CD8-positive, alpha-beta memory T cell (primary cell): ENCODE measurements around the gene IRF2BP2. TPM values are rescaled to one million over a fixed set of nuclear protein-coding genes. Genes with fewer than 3 reads are reported as not detected.
A peak's percentile ranks its signal among the peaks of the same experiment; 100 is the strongest.

Experiments used
- CTCF ChIA-PET: fragments of 350-600 bp; sonication (Branson Sonifier 250); formaldehyde crosslinking; loops from one replicate; lab custom pipeline; 2021; ENCODE audit warnings: antibody characterized with exemption; lab: Charles Lee
- POLR2A ChIA-PET: fragments of 350-600 bp; sonication (Branson Sonifier 250); formaldehyde crosslinking; loops from one replicate; lab custom pipeline; 2021; ENCODE audit warnings: antibody characterized with exemption; lab: Charles Lee
- DNase-seq, 5 donors: peaks; one replicate each; pipeline versions ENCODE4 v3.0.0 to v3.0.0-alpha.2; 2020 to 2022; ENCODE audit warnings: mixed read lengths in 1 of 5
- H3K27ac ChIP-seq: one replicate; pipeline ENCODE4 v1.7.0; 2013; ENCODE audit warnings: low read depth, mild to moderate bottlenecking, low read length, moderate library complexity
- H3K27me3 ChIP-seq: 2 replicates; pipeline ENCODE4 v1.7.0; 2013; ENCODE audit warnings: low read length, mild to moderate bottlenecking; ENCODE audit not compliant: insufficient read depth, poor library complexity, severe bottlenecking
- H3K36me3 ChIP-seq: 2 replicates; pipeline ENCODE4 v1.7.0; 2013; ENCODE audit warnings: mild to moderate bottlenecking, low read length, moderate library complexity; ENCODE audit not compliant: insufficient read depth
- H3K4me1 ChIP-seq: 2 replicates; pipeline ENCODE4 v1.7.0; 2013; ENCODE audit warnings: mild to moderate bottlenecking, low read length, moderate library complexity; ENCODE audit not compliant: insufficient read depth
- H3K4me3 ChIP-seq: 2 replicates; pipeline ENCODE4 v1.7.0; 2013; ENCODE audit warnings: mild to moderate bottlenecking, low read length
- H3K9me3 ChIP-seq: 2 replicates; pipeline ENCODE4 v1.7.0; 2013; ENCODE audit warnings: mild to moderate bottlenecking, low read length
- H3K27ac Mint-ChIP-seq, 8 donors: one replicate each; pipeline ENCODE4 v1.8.0; 2020 to 2021; ENCODE audit warnings: mixed read lengths in 8 of 8, mild to moderate bottlenecking in 6 of 8, inconsistent platforms in 3 of 8, moderate library complexity in 3 of 8
- H3K27me3 Mint-ChIP-seq, 2 donors: one replicate each; pipeline ENCODE4 v1.8.0; 2020 to 2021; ENCODE audit warnings: mixed read lengths in 2 of 2, mild to moderate bottlenecking in 1 of 2, moderate library complexity in 1 of 2
- H3K36me3 Mint-ChIP-seq, 3 donors: one replicate each; pipeline ENCODE4 v1.8.0; 2020 to 2021; ENCODE audit warnings: mixed read lengths in 3 of 3, inconsistent platforms in 1 of 3, mild to moderate bottlenecking in 1 of 3
- H3K4me1 Mint-ChIP-seq, 3 donors: one replicate each; pipeline ENCODE4 v1.8.0; 2020 to 2021; ENCODE audit warnings: mixed read lengths in 3 of 3, inconsistent platforms in 1 of 3, mild to moderate bottlenecking in 1 of 3
- H3K4me3 Mint-ChIP-seq, 7 donors: one replicate each; pipeline ENCODE4 v1.8.0; 2020 to 2021; ENCODE audit warnings: mixed read lengths in 7 of 7, mild to moderate bottlenecking in 6 of 7, moderate library complexity in 4 of 7, inconsistent platforms in 2 of 7
- H3K9me3 Mint-ChIP-seq, 5 donors: one replicate each; pipeline ENCODE4 v1.8.0; 2020 to 2022; ENCODE audit warnings: mixed read lengths in 5 of 5, mild to moderate bottlenecking in 3 of 5, moderate library complexity in 2 of 5, inconsistent platforms in 1 of 5
- polyA plus RNA-seq: library from polyadenylated mRNA; unstranded; fragments of 300-500 nt; fragmentation: Illumina TruSeq; gene quantifications from one replicate; pipeline ENCODE4 v1.2.3, GENCODE V29; 2021
- total RNA-seq, 2 experiments: library from RNA; stranded (reverse); gene quantifications; one replicate each; pipeline ENCODE4 v1.2.3, GENCODE V29; 2021

Gene IRF2BP2
- total and polyA plus RNA-seq, 3 experiments from 2014 or later: 42.5 to 98.4 (median 91.8) TPM

DNA sequence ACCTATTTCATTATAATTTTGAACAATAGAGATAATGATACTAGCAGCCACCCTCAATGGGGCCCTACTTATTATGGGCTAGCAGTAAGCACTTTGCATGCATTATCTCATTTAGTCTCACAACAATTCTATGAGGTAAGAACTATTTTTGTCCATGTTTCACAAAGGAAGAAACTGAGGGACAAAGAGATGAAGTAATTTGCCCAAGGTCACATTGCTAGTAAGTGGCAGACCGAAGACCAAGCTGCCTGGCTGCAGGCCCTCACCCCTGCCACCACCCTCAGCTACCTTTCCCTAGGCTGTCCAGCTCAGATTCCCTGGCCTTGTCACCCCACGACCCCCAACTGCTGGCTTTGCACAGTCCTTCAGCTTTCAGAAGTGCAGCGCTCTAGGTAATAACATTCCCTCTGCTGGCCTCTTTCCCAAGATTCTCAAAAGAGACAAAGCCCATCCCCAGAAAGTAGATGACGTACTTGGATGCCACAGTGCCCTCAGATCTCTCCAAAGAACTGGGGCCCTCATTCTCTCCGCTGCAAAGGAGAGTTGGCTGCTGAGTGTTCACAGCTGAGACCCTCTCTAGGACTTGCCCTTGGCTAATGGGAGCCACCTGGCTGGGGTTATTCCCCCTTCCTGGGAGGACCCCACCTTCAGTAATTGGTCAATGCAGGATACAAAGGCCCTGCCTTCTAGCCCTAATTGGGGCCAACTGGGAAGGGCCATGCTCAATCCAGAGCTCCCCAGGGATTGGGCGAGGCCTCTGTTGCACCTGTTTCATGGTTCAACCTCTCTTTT is 39.5 kb downstream of the IRF2BP2 start:
- no peaks in the 10 kb centered on the region for H3K4me1 ChIP-seq
- H3K4me3 Mint-ChIP-seq: no peak overlapping the region
- DNase-seq: no peak
- POLR2A ChIA-PET: no interaction called here
- no peak overlapping the region for H3K27ac ChIP-seq
- CTCF ChIA-PET: no interaction called here
- H3K27ac Mint-ChIP-seq: peak overlapping the region in 1 of 8 donors; percentile 47
- H3K4me3 ChIP-seq: no peak overlapping the region
- H3K27me3 ChIP-seq: no peaks in the 10 kb centered on the region
- H3K36me3 Mint-ChIP-seq: peaks cover 0 to 4% (median 2%) of the 10 kb centered on the region in 3 donors
- no peaks in the 10 kb centered on the region for H3K36me3 ChIP-seq
- H3K9me3 ChIP-seq: no peaks in the 10 kb centered on the region
- peaks cover 0 to 6% of the 10 kb centered on the region in 2 donors for H3K27me3 Mint-ChIP-seq
- H3K4me1 Mint-ChIP-seq: no peaks in the 10 kb centered on the region
- peaks cover 0 to 2% (median 0%) of the 10 kb centered on the region in 5 donors for H3K9me3 Mint-ChIP-seq

DNA sequence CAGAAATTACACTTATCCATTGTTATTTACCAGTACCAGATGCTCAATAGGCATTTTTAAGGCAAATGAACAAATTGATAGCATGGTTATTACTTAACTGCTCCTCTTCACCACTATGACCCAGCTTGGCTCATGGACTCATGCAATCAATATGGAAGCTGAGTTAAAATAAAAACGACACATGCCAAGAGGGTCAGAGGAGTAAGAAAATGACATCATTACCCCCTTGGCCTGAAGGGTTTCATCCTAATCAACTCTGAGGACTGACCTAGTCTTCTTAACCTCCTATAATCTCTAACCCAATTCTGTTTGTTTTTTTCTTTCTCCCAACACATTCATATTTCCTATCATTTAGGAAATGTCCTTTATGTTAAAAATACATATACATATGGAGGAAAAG is 41.6 kb downstream of the IRF2BP2 start:
- no peaks in the 10 kb centered on the region for H3K9me3 ChIP-seq
- CTCF ChIA-PET: no interaction called here
- peaks cover 0 to 2% (median 0%) of the 10 kb centered on the region in 5 donors for H3K9me3 Mint-ChIP-seq

DNA sequence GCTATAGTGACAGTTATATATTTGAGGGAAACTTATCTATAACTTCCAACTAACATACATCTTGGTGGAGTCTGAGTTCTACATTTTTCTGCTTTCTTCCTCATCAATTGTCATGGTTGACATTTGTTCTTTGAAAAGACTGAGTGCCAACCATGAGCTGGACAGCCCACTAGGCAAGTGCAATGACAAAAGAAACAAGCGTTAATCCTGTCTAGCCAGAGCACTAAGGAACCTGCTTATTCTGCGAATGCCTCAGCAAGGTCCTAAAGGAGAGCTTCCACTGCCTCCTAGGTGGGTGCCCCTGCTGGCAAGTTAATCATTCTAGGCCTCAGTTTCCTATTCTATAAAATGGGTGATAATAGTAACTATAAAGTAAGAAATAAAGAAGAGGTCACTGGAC is 44.8 kb downstream of the IRF2BP2 start:
- Mint-ChIP-seq H3K27me3 (peaks cover 0 to 3% of the 10 kb centered on the region in 2 donors), H3K27ac (peak overlapping the region in 1 of 8 donors; percentile 43), H3K4me3 (no peak overlapping the region), H3K4me1 (no peaks in the 10 kb centered on the region), H3K36me3 (peaks cover 0 to 4% (median 2%) of the 10 kb centered on the region in 3 donors), H3K9me3 (peaks cover 0 to 2% (median 0%) of the 10 kb centered on the region in 5 donors)
- CTCF ChIA-PET: no interaction called here
- no peak for DNase-seq
- H3K4me3 ChIP-seq: no peak overlapping the region
- POLR2A ChIA-PET: no interaction called here
- H3K36me3 ChIP-seq: no peaks in the 10 kb centered on the region
- no peak overlapping the region for H3K27ac ChIP-seq
- H3K27me3 ChIP-seq: no peaks in the 10 kb centered on the region
- no peaks in the 10 kb centered on the region for H3K4me1 ChIP-seq
- no peaks in the 10 kb centered on the region for H3K9me3 ChIP-seq

More for the DNA sequence above, 41.6 kb downstream of the IRF2BP2 start:
- Mint-ChIP-seq H3K36me3 (peaks cover 0 to 4% (median 2%) of the 10 kb centered on the region in 3 donors), H3K27ac (no peak overlapping the region), H3K4me3 (no peak overlapping the region), H3K27me3 (peaks cover 0 to 4% of the 10 kb centered on the region in 2 donors), H3K4me1 (no peaks in the 10 kb centered on the region)
- POLR2A ChIA-PET: no interaction called here
- Histone ChIP-seq H3K36me3 (no peaks in the 10 kb centered on the region), H3K27me3 (no peaks in the 10 kb centered on the region), H3K4me1 (no peaks in the 10 kb centered on the region), H3K27ac (no peak overlapping the region), H3K4me3 (no peak overlapping the region)
- no peak for DNase-seq

DNA sequence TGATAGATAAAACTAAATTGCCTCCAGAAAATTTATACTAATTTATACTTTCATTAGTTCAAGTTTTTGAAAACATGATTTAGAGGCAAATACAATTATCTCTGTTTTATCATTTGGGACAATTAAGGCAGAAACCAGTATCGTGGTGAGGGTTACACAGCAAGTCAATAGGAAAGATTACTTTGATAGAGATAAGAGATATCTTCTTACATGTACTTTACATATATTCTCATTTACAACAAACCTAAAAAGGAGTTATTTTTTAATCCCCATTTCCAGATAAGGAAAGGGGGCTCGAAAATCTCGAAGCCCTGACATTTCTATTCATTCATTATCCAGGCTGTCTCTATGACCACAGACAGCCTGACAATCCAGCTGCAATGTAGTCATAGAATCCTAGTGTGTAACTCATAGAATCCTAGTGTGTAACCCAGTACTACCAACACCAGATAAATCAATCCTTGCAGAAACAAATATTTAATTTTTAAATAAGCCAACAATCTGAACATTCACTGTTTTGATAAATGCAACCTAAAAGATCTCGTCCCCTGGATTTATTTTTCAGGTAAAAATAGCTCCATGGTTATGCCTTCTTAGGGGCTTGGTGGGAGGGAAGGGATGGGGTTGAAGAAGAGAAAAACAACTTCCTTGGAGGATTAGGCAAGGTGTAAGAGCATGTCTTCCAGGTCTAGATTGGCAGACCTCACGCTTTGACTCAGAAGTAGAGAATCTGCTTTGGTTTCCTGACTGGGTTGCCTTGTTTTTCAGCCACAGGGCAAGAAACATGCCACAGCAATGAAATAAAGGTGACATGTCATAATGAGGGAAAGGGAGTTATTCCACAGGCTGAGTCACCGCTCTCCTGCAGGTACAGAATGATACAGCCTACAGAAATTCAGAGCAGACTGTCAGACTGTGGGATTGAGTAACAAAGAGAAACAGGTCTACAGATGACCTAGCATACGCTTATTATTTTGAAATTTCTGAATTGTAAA is 45.6 kb downstream of the IRF2BP2 start:
- no peak overlapping the region for H3K4me3 Mint-ChIP-seq
- Histone ChIP-seq H3K27ac (no peak overlapping the region), H3K4me3 (no peak overlapping the region), H3K4me1 (no peaks in the 10 kb centered on the region), H3K27me3 (no peaks in the 10 kb centered on the region), H3K36me3 (no peaks in the 10 kb centered on the region), H3K9me3 (no peaks in the 10 kb centered on the region)
- peaks cover 0 to 2% of the 10 kb centered on the region in 2 donors for H3K27me3 Mint-ChIP-seq
- ChIA-PET POLR2A (no interaction called here), CTCF (no interaction called here)
- H3K27ac Mint-ChIP-seq: no peak overlapping the region
- H3K36me3 Mint-ChIP-seq: peaks cover 0 to 4% (median 2%) of the 10 kb centered on the region in 3 donors
- DNase-seq: no peak
- peaks cover 0 to 2% (median 0%) of the 10 kb centered on the region in 5 donors for H3K9me3 Mint-ChIP-seq
- no peaks in the 10 kb centered on the region for H3K4me1 Mint-ChIP-seq

DNA sequence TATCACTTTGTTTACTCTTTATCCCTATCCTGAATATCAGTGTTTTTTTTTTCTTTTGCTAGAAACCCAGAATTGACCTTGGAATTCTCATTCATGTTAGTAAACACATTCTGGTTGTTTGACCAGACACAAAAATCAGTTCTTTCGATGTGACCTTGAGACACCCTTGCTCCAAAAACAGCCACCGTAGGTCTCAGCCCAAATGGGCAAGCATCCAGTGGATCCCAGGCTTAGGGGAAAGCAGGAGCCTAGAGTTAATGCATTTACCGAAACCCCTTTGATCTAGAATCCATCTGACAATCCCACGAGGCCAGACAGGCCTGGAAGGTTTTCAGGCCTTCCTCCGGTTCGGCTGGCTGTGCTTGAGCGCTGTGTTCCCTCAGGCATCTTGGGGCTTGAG is 47.6 kb downstream of the IRF2BP2 start:
- no peak overlapping the region for H3K27ac ChIP-seq
- H3K9me3 ChIP-seq: no peaks in the 10 kb centered on the region
- H3K27me3 Mint-ChIP-seq: no peaks in the 10 kb centered on the region
- H3K27me3 ChIP-seq: no peaks in the 10 kb centered on the region
- no peaks in the 10 kb centered on the region for H3K4me1 Mint-ChIP-seq
- peaks cover 0 to 2% (median 0%) of the 10 kb centered on the region in 5 donors for H3K9me3 Mint-ChIP-seq
- H3K36me3 ChIP-seq: no peaks in the 10 kb centered on the region
- H3K27ac Mint-ChIP-seq: no peak overlapping the region
- ChIA-PET CTCF (no interaction called here), POLR2A (no interaction called here)
- no peak overlapping the region for H3K4me3 ChIP-seq
- H3K4me1 ChIP-seq: no peaks in the 10 kb centered on the region
- no peak overlapping the region for H3K4me3 Mint-ChIP-seq
- DNase-seq: no peak
- H3K36me3 Mint-ChIP-seq: peaks cover 0 to 4% (median 2%) of the 10 kb centered on the region in 3 donors

DNA sequence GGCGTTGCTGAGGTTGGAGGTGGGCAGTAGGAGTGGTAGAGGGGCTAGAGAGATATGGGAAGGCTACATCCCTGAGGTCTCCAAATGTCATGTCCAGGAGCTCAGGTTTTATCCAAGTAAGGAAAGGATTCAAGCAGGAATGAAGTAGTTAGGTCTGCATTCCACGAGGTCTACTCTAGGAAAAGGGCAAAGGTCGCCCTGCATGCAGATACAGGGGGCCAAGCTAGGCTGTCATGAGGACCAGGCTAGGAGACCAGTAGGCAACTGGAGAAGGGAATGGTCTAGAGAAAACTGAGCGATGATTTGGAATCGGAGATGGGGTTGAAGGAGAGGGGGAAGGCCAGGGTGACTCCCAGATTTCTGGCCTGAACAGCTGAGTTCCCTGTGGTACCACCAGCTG is 48.7 kb downstream of the IRF2BP2 start:
- Histone ChIP-seq H3K4me1 (no peaks in the 10 kb centered on the region), H3K4me3 (no peak overlapping the region), H3K36me3 (no peaks in the 10 kb centered on the region), H3K27me3 (no peaks in the 10 kb centered on the region), H3K27ac (no peak overlapping the region), H3K9me3 (no peaks in the 10 kb centered on the region)
- DNase-seq: no peak
- no peaks in the 10 kb centered on the region for H3K9me3 Mint-ChIP-seq
- H3K4me1 Mint-ChIP-seq: no peaks in the 10 kb centered on the region
- ChIA-PET POLR2A (no interaction called here), CTCF (interaction anchor here (1.8 kb wide), 1 partner anchor 523 kb away, joined by 5 read pairs; no protein-coding TSS in a partner anchor)
- no peaks in the 10 kb centered on the region for H3K36me3 Mint-ChIP-seq
- no peaks in the 10 kb centered on the region for H3K27me3 Mint-ChIP-seq
- H3K27ac Mint-ChIP-seq: peak overlapping the region in 1 of 8 donors; percentile 33
- H3K4me3 Mint-ChIP-seq: no peak overlapping the region

DNA sequence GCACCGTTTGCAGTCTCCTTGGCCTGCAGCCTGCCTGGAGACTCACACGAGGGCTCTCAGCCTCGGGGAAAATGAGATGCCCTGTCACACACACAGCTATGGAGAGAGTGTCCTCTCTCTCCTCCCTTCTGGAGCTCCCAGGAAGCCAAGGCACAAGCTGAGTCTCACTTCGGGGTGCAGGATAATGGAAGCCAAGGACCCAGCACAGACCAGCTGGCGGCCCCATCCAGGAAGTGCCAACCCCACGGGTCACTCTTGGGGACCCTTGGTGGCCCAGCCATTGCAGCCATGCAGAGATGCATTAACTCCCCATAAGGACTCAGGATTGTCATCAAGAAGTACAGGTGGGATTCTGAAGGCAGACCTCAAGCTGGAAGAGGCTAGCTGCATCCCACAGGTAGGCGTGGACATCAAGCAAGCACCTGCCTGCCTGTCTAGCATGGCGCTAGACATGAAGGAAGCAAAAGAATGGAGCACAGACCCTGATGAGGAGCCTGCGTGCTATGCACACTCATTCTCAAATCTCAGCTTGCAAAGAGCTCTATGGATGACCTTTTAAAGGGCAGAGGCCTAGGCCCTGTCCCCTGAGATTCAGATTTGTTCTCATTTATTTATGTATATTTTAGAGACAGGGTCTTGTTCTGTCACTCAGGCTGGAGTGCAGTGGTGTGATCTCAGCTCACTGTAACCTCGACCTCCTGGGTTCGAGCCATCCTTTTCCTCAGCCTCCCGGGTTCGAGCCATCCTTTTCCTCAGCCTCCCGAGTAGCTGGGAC is 49.9 kb downstream of the IRF2BP2 start:
- Histone ChIP-seq H3K4me3 (no peak overlapping the region), H3K9me3 (no peaks in the 10 kb centered on the region), H3K27ac (no peak overlapping the region), H3K4me1 (no peaks in the 10 kb centered on the region), H3K27me3 (no peaks in the 10 kb centered on the region), H3K36me3 (no peaks in the 10 kb centered on the region)
- no peaks in the 10 kb centered on the region for H3K36me3 Mint-ChIP-seq
- H3K4me3 Mint-ChIP-seq: no peak overlapping the region
- no peak overlapping the region for H3K27ac Mint-ChIP-seq
- ChIA-PET CTCF (interaction anchor here (1.8 kb wide), 1 partner anchor 524 kb away, joined by 5 read pairs; no protein-coding TSS in a partner anchor), POLR2A (no interaction called here)
- DNase-seq: no peak
- no peaks in the 10 kb centered on the region for H3K9me3 Mint-ChIP-seq
- peaks cover 0 to 2% of the 10 kb centered on the region in 2 donors for H3K27me3 Mint-ChIP-seq
- H3K4me1 Mint-ChIP-seq: no peaks in the 10 kb centered on the region
